Fibroblast of the conjunctiva (primary cell): Measurements from ENCODE around the gene PHIP.
A peak's percentile ranks its signal among the peaks of the same experiment; 100 is the strongest.

Experiments used
- DNase-seq: peaks from one replicate; pipeline ENCODE4 v3.0.0-alpha.2; 2010; ENCODE audit warnings: low read depth

PHIP gene

GRCh38 chr6:79009819-79010218, 68.2 kb downstream of the PHIP start:
- no peak for DNase-seq

GRCh38 chr6:79005497-79005896, 72.6 kb downstream of the PHIP start:
- no peak for DNase-seq

GRCh38 chr6:79005024-79005423, 73.0 kb downstream of the PHIP start:
- DNase-seq = no peak

- no peak for DNase-seq
These were observed 73.8 kb downstream of the PHIP start for GRCh38 chr6:79004239-79004638.

GRCh38 chr6:79001415-79001814, 76.6 kb downstream of the PHIP start:
- DNase-seq = no peak

- no peak for DNase-seq
These were observed 78.3 kb downstream of the PHIP start for GRCh38 chr6:78999737-79000136.

- no peak for DNase-seq
These were observed 82.1 kb downstream of the PHIP start for GRCh38 chr6:78995946-78996345.

GRCh38 chr6:78995346-78995745, 82.7 kb downstream of the PHIP start:
- no peak for DNase-seq

GRCh38 chr6:78993955-78994354, 84.1 kb downstream of the PHIP start:
- no peak for DNase-seq

GRCh38 chr6:78989191-78989590, 88.9 kb downstream of the PHIP start:
- no peak for DNase-seq

GRCh38 chr6:78986161-78986560, 91.9 kb downstream of the PHIP start:
- no peak for DNase-seq

- no peak for DNase-seq
These were observed 93.7 kb downstream of the PHIP start for GRCh38 chr6:78984225-78984950.

GRCh38 chr6:78967191-78967590, 110.9 kb downstream of the PHIP start:
- DNase-seq = no peak

- DNase-seq = no peak
These were observed 111.5 kb downstream of the PHIP start for GRCh38 chr6:78966542-78966941.

GRCh38 chr6:78962448-78962847, 115.6 kb downstream of the PHIP start:
- no peak for DNase-seq

GRCh38 chr6:78954740-78955139, 123.3 kb downstream of the PHIP start:
- no peak for DNase-seq

- no peak for DNase-seq
These were observed 124.3 kb downstream of the PHIP start for GRCh38 chr6:78953798-78954197.

- DNase-seq = no peak
These were observed 125.7 kb downstream of the PHIP start for GRCh38 chr6:78952362-78952761.

GRCh38 chr6:78948785-78949184, 129.3 kb downstream of the PHIP start:
- DNase-seq = no peak

- peak; percentile 8 for DNase-seq
These were observed 130.1 kb downstream of the PHIP start for GRCh38 chr6:78947962-78948361.

GRCh38 chr6:78947529-78947928, 130.5 kb downstream of the PHIP start:
- no peak for DNase-seq

- no peak for DNase-seq
These were observed 135.6 kb downstream of the PHIP start for GRCh38 chr6:78942446-78942845.

- DNase-seq = no peak
These were observed 141.5 kb downstream of the PHIP start for GRCh38 chr6:78936515-78936914.

GRCh38 chr6:78935553-78935952, 142.5 kb downstream of the PHIP start:
- no peak for DNase-seq
